ENCODE results near the gene NRCAM.

NRCAM gene

DNA sequence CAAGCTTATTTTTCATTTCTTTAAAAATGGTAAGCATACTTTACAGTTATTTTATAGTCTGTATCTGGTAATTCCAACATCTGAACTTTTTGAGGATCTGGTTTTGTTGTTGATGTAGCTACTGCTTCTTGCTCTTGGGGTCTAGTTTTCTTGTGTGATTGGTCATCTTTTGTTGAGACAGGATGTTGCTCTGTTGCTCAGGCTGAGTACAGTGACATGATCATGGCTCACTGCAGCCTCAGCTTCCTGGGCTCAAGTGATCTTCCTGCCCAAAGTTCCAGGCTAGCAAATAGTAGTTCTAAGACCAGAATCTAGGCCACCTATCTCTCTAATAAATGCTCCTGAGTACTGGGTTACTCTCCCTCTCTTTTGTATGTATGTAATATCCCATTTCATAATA, 75.7 kb downstream of the NRCAM start:
- DNase-seq (ENCODE audit: low spot score), result no peak
- H3K27me3 Mint-ChIP-seq (ENCODE audit: low read depth), result peaks cover 8% of the 10 kb centered on the region
- no peaks in the 10 kb centered on the region for H3K36me3 Mint-ChIP-seq (ENCODE audit: low read depth)
- no peak overlapping the region for H3K27ac Mint-ChIP-seq
- H3K4me3 Mint-ChIP-seq, result no peak overlapping the region
- no peaks in the 10 kb centered on the region for H3K4me1 Mint-ChIP-seq (ENCODE audit: low read depth)
- no peaks in the 10 kb centered on the region for H3K9me3 Mint-ChIP-seq

DNA sequence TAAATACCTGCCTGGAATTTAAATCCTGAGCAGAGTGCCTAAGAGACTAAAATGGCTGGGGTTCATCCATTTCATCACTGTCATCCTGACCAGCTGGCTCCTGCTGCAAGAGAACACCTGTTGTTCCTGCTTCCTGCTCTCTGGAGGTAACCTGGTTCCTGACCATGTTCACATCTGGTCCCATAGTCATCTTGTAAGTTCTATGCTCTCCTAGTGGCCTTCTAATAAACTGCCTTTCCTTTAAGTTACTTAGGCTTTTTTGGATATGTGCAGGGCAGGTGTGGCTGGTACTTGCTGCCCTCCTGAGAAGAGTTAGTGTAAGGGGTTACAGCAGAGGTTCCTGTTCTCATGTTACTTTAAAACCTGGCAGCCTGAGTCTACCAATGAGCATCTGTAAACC, 80.0 kb downstream of the NRCAM start:
- Mint-ChIP-seq H3K4me3 (no peak overlapping the region), H3K27ac (no peak overlapping the region), H3K4me1 (ENCODE audit: low read depth) (no peaks in the 10 kb centered on the region), H3K27me3 (ENCODE audit: low read depth) (peaks cover 4% of the 10 kb centered on the region), H3K36me3 (ENCODE audit: low read depth) (no peaks in the 10 kb centered on the region), H3K9me3 (no peaks in the 10 kb centered on the region)
- DNase-seq (ENCODE audit: low spot score), result no peak

DNA sequence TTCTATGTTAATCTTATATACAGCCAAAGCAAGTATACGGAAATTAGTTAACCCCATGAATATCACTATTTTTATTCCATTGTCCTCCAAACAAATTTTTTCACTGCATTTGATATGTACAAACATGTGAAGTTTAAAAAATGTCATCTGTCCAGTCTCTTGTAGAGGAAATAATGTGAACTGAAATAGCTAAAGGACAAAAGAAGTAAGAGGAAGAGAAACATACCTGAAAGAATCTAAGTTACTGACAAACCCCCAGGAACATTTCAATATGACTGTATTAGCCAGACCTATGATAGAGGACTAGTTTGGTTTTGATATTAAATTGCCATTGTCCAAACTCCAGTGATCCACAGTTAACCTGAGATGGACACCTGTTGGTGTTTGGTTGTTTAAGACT, 80.6 kb downstream of the NRCAM start:
- H3K4me1 Mint-ChIP-seq (ENCODE audit: low read depth), result no peaks in the 10 kb centered on the region
- H3K27me3 Mint-ChIP-seq (ENCODE audit: low read depth), result peaks cover 5% of the 10 kb centered on the region
- H3K27ac Mint-ChIP-seq, result no peak overlapping the region
- H3K36me3 Mint-ChIP-seq (ENCODE audit: low read depth), result no peaks in the 10 kb centered on the region
- DNase-seq (ENCODE audit: low spot score), result no peak
- H3K4me3 Mint-ChIP-seq, result no peak overlapping the region
- no peaks in the 10 kb centered on the region for H3K9me3 Mint-ChIP-seq

DNA sequence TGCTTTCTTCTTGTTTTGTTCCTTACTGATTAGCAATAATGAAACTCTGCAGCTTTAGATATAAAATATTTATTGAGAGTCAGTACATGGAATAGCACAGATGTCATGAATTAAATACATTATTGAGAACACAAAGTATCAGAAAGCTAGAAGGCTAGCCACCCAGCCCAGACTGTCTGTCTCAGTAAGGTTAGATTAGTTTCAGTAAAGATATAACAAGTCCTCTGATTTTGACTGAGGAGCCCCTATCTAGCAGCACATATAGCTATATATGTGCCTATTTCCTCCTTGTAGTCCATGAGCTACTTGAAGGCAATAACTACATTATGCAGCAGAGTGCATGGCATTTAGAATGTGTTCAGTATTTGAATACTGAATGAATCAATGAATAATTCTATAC, 81.3 kb downstream of the NRCAM start:
- H3K4me1 Mint-ChIP-seq (ENCODE audit: low read depth), result no peaks in the 10 kb centered on the region
- DNase-seq (ENCODE audit: low spot score), result no peak
- no peaks in the 10 kb centered on the region for H3K36me3 Mint-ChIP-seq (ENCODE audit: low read depth)
- no peak overlapping the region for H3K4me3 Mint-ChIP-seq
- no peak overlapping the region for H3K27ac Mint-ChIP-seq
- H3K27me3 Mint-ChIP-seq (ENCODE audit: low read depth), result peaks cover 4% of the 10 kb centered on the region
- H3K9me3 Mint-ChIP-seq, result no peaks in the 10 kb centered on the region

DNA sequence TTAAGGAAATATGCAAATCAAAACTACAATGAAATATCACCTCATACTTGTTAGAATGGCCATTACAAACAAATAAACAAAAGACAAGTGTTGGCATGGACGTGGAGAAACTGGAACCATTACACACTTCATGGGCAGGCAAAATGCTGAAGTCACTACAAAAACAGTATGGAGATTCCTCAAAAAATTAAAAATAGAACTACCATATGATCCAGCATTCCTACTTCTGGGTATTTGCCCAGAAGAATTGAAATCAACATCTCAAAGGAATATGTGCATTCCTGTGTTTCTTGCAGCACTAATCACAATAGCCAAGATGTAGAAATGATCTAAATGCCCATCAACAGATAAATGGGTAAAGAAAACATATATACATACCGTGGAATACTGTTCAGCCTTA, 83.6 kb downstream of the NRCAM start:
- H3K9me3 Mint-ChIP-seq, result no peaks in the 10 kb centered on the region
- DNase-seq (ENCODE audit: low spot score), result no peak
- peaks cover 6% of the 10 kb centered on the region for H3K27me3 Mint-ChIP-seq (ENCODE audit: low read depth)
- no peak overlapping the region for H3K4me3 Mint-ChIP-seq
- H3K27ac Mint-ChIP-seq, result no peak overlapping the region
- no peaks in the 10 kb centered on the region for H3K4me1 Mint-ChIP-seq (ENCODE audit: low read depth)
- H3K36me3 Mint-ChIP-seq (ENCODE audit: low read depth), result no peaks in the 10 kb centered on the region

DNA sequence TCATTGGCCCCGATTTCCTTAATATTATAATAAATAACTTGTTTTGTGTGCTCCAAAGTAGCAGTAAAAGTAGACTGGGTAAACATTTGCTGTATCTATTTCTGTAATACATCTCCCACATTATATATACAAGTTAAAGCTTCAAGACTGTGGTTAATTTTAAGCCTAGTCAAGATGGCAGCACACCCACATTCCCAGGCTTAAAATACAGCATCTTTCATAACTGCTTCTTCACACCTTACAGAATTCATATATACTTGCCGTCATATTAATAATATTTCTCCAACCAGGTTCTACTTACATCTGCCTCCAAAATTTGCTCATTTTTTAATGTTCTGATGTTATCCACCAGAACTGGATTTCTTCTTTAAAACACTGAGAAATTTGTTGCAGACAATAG, 85.6 kb downstream of the NRCAM start:
- no peak overlapping the region for H3K27ac Mint-ChIP-seq
- H3K36me3 Mint-ChIP-seq (ENCODE audit: low read depth), result no peaks in the 10 kb centered on the region
- no peak for DNase-seq (ENCODE audit: low spot score)
- peaks cover 7% of the 10 kb centered on the region for H3K27me3 Mint-ChIP-seq (ENCODE audit: low read depth)
- H3K4me1 Mint-ChIP-seq (ENCODE audit: low read depth), result no peaks in the 10 kb centered on the region
- no peak overlapping the region for H3K4me3 Mint-ChIP-seq
- no peaks in the 10 kb centered on the region for H3K9me3 Mint-ChIP-seq

DNA sequence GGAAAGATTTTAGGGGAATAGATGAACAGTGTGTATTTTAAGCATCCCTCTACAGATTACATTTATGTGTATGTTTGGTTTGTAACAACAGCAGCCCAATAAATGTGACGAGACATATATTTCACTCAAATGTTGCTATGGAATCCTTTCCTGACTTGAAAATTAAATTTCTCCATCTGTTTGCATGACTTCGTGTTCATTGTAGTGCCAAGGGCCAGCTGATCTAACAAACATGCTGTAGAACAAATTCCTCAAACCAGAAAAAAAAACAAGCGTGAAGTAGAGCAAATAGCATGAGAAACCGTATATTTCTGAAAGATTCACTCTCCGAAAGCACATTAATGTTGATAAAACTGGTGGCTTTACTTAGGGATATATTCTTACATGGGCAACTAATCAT, 87.8 kb downstream of the NRCAM start:
- Mint-ChIP-seq H3K27me3 (ENCODE audit: low read depth) (peaks cover 7% of the 10 kb centered on the region), H3K4me1 (ENCODE audit: low read depth) (no peaks in the 10 kb centered on the region), H3K4me3 (no peak overlapping the region), H3K9me3 (no peaks in the 10 kb centered on the region), H3K36me3 (ENCODE audit: low read depth) (no peaks in the 10 kb centered on the region), H3K27ac (no peak overlapping the region)
- no peak for DNase-seq (ENCODE audit: low spot score)

DNA sequence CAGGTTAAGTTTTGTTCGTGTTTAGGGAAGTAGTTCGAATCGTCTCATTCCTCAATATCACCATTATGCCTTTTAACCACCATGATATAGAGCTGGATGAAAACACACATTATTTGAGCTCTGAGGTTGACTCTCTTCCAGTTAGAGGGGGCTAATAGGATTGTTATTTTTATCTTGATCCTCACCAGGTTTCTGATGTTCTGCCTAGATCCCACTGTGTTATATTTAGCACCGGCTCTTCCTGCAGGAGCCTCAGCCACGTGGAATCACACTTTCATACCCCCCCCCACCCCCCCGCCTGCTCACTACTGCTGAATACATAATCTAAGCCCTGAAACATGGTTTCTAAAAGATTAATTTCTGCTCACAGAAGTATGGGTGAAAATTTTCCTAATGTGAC, 88.3 kb downstream of the NRCAM start:
- no peak for DNase-seq (ENCODE audit: low spot score)
- Mint-ChIP-seq H3K27ac (no peak overlapping the region), H3K36me3 (ENCODE audit: low read depth) (no peaks in the 10 kb centered on the region), H3K27me3 (ENCODE audit: low read depth) (peaks cover 7% of the 10 kb centered on the region), H3K4me3 (no peak overlapping the region), H3K9me3 (no peaks in the 10 kb centered on the region), H3K4me1 (ENCODE audit: low read depth) (no peaks in the 10 kb centered on the region)

DNA sequence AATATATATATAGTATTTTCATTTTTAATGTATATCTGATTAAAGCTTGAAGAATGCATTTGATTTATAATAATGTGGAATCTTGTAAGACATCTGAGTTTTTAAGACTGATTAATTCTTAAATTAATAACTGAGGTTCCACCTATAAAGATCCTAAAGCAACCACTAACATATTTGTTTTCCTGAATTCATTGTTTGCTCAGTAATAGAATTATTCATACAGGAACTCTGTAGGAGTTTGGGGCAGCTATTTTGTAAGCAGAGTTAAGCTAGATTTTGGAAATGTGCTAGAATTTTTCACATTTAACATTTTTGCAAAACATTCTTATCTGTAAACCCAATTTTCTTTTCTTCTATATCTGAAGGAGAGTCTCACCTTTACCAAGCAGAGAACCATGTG, 88.9 kb downstream of the NRCAM start:
- H3K9me3 Mint-ChIP-seq, result no peaks in the 10 kb centered on the region
- no peak overlapping the region for H3K27ac Mint-ChIP-seq
- H3K4me1 Mint-ChIP-seq (ENCODE audit: low read depth), result no peaks in the 10 kb centered on the region
- no peak overlapping the region for H3K4me3 Mint-ChIP-seq
- no peaks in the 10 kb centered on the region for H3K36me3 Mint-ChIP-seq (ENCODE audit: low read depth)
- DNase-seq (ENCODE audit: low spot score), result no peak
- peaks cover 7% of the 10 kb centered on the region for H3K27me3 Mint-ChIP-seq (ENCODE audit: low read depth)

DNA sequence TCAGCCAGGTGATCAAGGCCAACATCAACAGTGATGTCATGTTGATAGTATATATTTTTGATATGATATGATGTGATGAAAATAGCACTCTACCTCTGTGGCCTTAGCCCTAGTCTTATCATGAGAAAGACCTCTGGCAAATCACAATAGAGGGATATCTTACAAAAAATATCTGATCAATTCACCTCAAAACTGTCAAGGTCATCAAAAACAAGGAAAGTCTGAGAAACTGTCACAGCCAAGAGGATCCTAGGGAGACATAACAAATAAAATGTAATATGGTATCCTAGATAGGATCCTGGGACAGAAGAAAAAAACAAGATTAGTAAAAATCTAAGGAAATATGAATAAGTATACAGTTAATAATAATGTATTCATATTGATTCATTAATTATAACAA, 92.6 kb downstream of the NRCAM start:
- Mint-ChIP-seq H3K27me3 (ENCODE audit: low read depth) (peaks cover 8% of the 10 kb centered on the region), H3K4me3 (no peak overlapping the region), H3K4me1 (ENCODE audit: low read depth) (no peaks in the 10 kb centered on the region), H3K27ac (no peak overlapping the region), H3K36me3 (ENCODE audit: low read depth) (no peaks in the 10 kb centered on the region), H3K9me3 (no peaks in the 10 kb centered on the region)
- no peak for DNase-seq (ENCODE audit: low spot score)

DNA sequence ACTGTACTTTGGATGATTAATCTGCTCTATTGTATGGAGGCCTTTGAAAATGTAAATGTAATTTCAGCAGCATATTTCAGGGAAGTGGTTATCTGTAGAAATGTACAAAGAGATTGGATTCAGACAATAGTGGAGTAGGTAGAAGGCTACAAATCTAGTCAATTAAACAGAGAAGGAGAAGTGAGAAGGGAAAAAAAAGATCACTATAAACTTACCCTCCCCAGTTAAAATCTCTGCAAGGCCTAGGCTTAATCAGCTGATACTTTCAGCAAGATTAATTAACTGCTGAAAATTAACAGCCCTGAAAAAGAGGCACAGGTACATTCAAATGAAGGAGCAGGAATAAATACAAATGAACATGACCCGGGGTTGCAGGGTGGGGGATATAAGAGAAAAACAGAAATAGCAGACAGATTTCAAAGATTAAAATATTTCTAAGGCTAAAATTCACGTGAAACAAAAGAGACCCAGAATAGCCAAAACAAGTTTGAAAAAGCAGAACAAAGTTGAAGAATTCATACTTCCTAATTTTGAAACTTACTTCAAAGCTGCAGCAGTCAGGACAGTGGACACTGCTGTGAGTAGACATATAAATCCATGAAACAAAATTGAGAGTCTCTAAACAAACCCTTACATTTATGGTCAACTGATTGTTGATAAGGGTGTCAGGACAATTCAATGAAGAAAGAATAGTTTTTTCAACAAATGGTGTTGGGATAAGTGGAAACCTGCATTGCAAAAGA, 96.0 kb downstream of the NRCAM start:
- peaks cover 4% of the 10 kb centered on the region for H3K27me3 Mint-ChIP-seq (ENCODE audit: low read depth)
- H3K9me3 Mint-ChIP-seq, result no peaks in the 10 kb centered on the region
- H3K27ac Mint-ChIP-seq, result no peak overlapping the region
- DNase-seq (ENCODE audit: low spot score), result no peak
- no peak overlapping the region for H3K4me3 Mint-ChIP-seq
- no peaks in the 10 kb centered on the region for H3K4me1 Mint-ChIP-seq (ENCODE audit: low read depth)
- no peaks in the 10 kb centered on the region for H3K36me3 Mint-ChIP-seq (ENCODE audit: low read depth)

DNA sequence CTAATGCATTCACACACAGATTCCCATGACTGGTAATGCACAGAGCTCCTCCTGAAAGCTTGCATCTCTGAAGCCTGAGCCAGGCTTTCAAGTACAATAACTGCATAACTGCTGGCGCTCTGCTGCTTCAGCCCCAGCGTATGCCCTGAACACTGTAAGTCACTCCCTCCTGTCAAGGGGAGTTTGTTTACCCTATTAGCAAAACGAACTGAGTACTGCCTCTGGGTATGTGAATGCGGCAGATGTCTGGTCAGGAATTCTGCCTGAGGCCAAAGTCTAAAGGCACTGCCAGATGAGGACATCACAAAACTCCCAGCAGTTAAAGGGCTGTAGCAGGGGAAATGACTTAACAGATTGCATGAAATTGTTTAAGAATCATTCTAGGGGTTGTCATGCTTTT, 97.7 kb downstream of the NRCAM start:
- H3K27ac Mint-ChIP-seq, result no peak overlapping the region
- H3K4me1 Mint-ChIP-seq (ENCODE audit: low read depth), result no peaks in the 10 kb centered on the region
- no peak overlapping the region for H3K4me3 Mint-ChIP-seq
- no peaks in the 10 kb centered on the region for H3K36me3 Mint-ChIP-seq (ENCODE audit: low read depth)
- DNase-seq (ENCODE audit: low spot score), result no peak
- peaks cover 4% of the 10 kb centered on the region for H3K27me3 Mint-ChIP-seq (ENCODE audit: low read depth)
- no peaks in the 10 kb centered on the region for H3K9me3 Mint-ChIP-seq

DNA sequence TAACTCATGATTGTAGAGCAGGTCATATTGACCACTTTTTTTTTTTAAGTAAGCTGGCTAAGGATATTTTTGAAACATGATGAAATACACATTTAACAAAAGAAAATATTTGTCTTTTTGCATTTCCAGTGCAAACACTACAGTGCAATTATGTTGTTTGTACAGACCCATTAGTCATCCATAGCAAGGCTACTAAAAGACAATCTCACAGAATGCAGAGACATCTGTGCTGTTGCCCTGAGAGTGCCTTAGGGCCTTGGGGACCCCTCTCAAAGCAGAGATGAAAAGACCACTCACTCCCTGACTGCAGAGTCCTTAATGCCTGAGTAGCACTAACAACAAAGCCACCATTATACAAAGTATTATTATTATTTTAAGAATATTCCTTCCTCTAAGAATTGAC, 104.5 kb downstream of the NRCAM start:
- Mint-ChIP-seq H3K9me3 (no peaks in the 10 kb centered on the region), H3K4me1 (ENCODE audit: low read depth) (no peaks in the 10 kb centered on the region), H3K4me3 (no peak overlapping the region), H3K27me3 (ENCODE audit: low read depth) (no peaks in the 10 kb centered on the region), H3K27ac (no peak overlapping the region), H3K36me3 (ENCODE audit: low read depth) (no peaks in the 10 kb centered on the region)
- DNase-seq (ENCODE audit: low spot score), result no peak

DNA sequence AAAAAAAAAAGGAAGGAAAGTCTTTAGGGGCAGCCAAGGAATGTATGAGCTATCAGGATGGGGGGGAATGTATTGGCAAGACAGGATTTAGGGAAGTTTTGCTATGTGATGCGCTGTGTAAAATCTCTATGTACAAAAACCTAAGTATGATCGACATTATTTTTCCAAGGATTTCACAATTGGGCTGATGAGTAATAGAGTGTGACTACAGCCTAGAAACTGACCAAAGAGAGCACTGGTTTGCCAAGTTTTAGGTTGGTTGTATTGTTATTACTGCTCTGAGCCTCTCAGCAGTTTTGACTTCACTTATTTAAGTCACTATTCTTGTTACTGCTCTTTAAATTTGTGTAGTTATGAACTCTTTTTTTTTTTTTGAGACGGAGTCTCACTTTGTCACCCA, 107.3 kb downstream of the NRCAM start:
- no peak for DNase-seq (ENCODE audit: low spot score)
- Mint-ChIP-seq H3K4me3 (no peak overlapping the region), H3K27ac (no peak overlapping the region), H3K4me1 (ENCODE audit: low read depth) (no peaks in the 10 kb centered on the region), H3K27me3 (ENCODE audit: low read depth) (no peaks in the 10 kb centered on the region), H3K36me3 (ENCODE audit: low read depth) (no peaks in the 10 kb centered on the region), H3K9me3 (no peaks in the 10 kb centered on the region)

DNA sequence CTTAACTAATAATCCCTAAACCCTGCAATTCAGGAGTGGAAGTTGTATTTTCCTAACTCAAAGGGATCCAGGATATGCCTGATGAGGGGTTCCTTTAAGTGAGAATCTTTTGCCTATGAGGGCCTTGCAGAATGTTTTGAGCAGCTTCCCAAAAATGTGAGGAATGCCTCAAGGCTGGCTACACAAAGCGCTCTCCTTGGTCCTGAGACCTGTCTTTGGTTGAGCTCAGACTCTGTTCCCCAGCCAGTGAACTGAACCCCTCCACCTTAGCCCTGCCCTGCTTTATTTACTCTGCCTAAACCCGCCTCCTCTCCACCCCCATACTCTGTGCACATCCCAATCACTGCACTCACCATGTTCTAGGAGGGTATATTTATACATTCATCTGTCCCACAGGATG, 108.6 kb downstream of the NRCAM start:
- H3K4me3 Mint-ChIP-seq, result no peak overlapping the region
- H3K27ac Mint-ChIP-seq, result no peak overlapping the region
- no peaks in the 10 kb centered on the region for H3K4me1 Mint-ChIP-seq (ENCODE audit: low read depth)
- H3K36me3 Mint-ChIP-seq (ENCODE audit: low read depth), result no peaks in the 10 kb centered on the region
- no peaks in the 10 kb centered on the region for H3K9me3 Mint-ChIP-seq
- no peak for DNase-seq (ENCODE audit: low spot score)
- H3K27me3 Mint-ChIP-seq (ENCODE audit: low read depth), result no peaks in the 10 kb centered on the region
